MCF 10A (cell line): ENCODE measurements around the gene DOC2B. TPM values are rescaled to one million over a fixed set of nuclear protein-coding genes. Genes with fewer than 3 reads are reported as not detected.

Experiments
- BruUV-seq: library from RNA; stranded (reverse); fragments of 400-500 nt; replicated peaks from 2 replicates; lab custom pipeline; 2021; lab: Mats Ljungman, UMichigan
- CTCF ChIA-PET: fragments of 300-600 bp; sonication (Branson Sonifier 250); formaldehyde crosslinking; extraction: SDS; loops from one replicate; lab custom pipeline; 2021; ENCODE audit warnings: antibody characterized with exemption, inconsistent platforms; lab: Yijun Ruan, JAX
- POLR2A ChIA-PET: fragments of 300-600, 350-650 bp; sonication (Branson Sonifier 250); formaldehyde crosslinking; extraction: SDS; loops from one replicate; lab custom pipeline; 2020; ENCODE audit warnings: antibody characterized with exemption, inconsistent platforms; lab: Yijun Ruan, JAX
- DNase-seq: peaks from one replicate; pipeline ENCODE4 v3.0.0-alpha.2; 2018; ENCODE audit not compliant: unreplicated experiment
- H3K27ac Mint-ChIP-seq: one replicate; pipeline ENCODE4 v1.8.0; 2022; ENCODE audit warnings: mild to moderate bottlenecking, low read depth, mixed read lengths; ENCODE audit not compliant: unreplicated experiment
- H3K27me3 Mint-ChIP-seq: one replicate; pipeline ENCODE4 v1.8.0; 2022; ENCODE audit warnings: mixed read lengths; ENCODE audit not compliant: insufficient read depth, unreplicated experiment
- H3K36me3 Mint-ChIP-seq: one replicate; pipeline ENCODE4 v1.8.0; 2022; ENCODE audit warnings: mild to moderate bottlenecking, moderate library complexity, mixed read lengths; ENCODE audit not compliant: insufficient read depth, unreplicated experiment
- H3K4me1 Mint-ChIP-seq: one replicate; pipeline ENCODE4 v1.8.0; 2022; ENCODE audit warnings: mixed read lengths; ENCODE audit not compliant: insufficient read depth, unreplicated experiment
- H3K4me3 Mint-ChIP-seq: one replicate; pipeline ENCODE4 v1.8.0; 2022; ENCODE audit warnings: mild to moderate bottlenecking, moderate library complexity, mixed read lengths; ENCODE audit not compliant: unreplicated experiment
- H3K9me3 Mint-ChIP-seq: one replicate; pipeline ENCODE4 v1.8.0; 2022; ENCODE audit warnings: mixed read lengths; ENCODE audit not compliant: unreplicated experiment
- CTCF ChIP-seq: fragments of 200-600 bp; IDR thresholded peaks from one replicate; pipeline ENCODE4 v1.8.0; 2022; ENCODE audit warnings: antibody characterized with exemption, mild to moderate bottlenecking; ENCODE audit not compliant: unreplicated experiment
- intact Hi-C: fragments of 100-400 bp; cut with micrococcal nuclease; formaldehyde crosslinking; loops from 2 replicates; pipeline ENCODE4 v1.14.1; 2022
- total RNA-seq: library from RNA; stranded (reverse); gene quantifications from 2 replicates; pipeline ENCODE4 v1.2.3, GENCODE V29; 2022

The DOC2B gene
- total RNA-seq, 1 experiment from 2014 or later = not detected

GRCh38 chr17:228951-229708 lies 47.7 kb upstream of the DOC2B start:
- no peak for DNase-seq
- H3K4me1 Mint-ChIP-seq = no peaks in the 10 kb centered on the region
- intact Hi-C loops = no loop called here
- CTCF ChIA-PET = interaction anchor here (0.8 kb wide), 1 partner anchor 10 kb away, joined by 4 read pairs; no protein-coding TSS in a partner anchor
- no peak for TF ChIP-seq CTCF
- H3K4me3 Mint-ChIP-seq = no peak overlapping the region
- H3K27ac Mint-ChIP-seq = no peak overlapping the region
- H3K36me3 Mint-ChIP-seq = no peaks in the 10 kb centered on the region
- POLR2A ChIA-PET = no interaction called here
- no TSS peak for BruUV-seq
- no peaks in the 10 kb centered on the region for H3K9me3 Mint-ChIP-seq
- H3K27me3 Mint-ChIP-seq = peaks cover 11% of the 10 kb centered on the region

GRCh38 chr17:227946-228615 lies 46.6 kb upstream of the DOC2B start:
- TF ChIP-seq CTCF = no peak
- no TSS peak for BruUV-seq
- ChIA-PET CTCF (no interaction called here), POLR2A (no interaction called here)
- no peaks in the 10 kb centered on the region for H3K36me3 Mint-ChIP-seq
- peaks cover 11% of the 10 kb centered on the region for H3K27me3 Mint-ChIP-seq
- H3K4me3 Mint-ChIP-seq = no peak overlapping the region
- H3K27ac Mint-ChIP-seq = no peak overlapping the region
- no peaks in the 10 kb centered on the region for H3K4me1 Mint-ChIP-seq
- intact Hi-C loops = no loop called here
- no peak for DNase-seq
- no peaks in the 10 kb centered on the region for H3K9me3 Mint-ChIP-seq

- Mint-ChIP-seq H3K9me3 (no peaks in the 10 kb centered on the region), H3K36me3 (no peaks in the 10 kb centered on the region), H3K4me3 (no peak overlapping the region), H3K4me1 (no peaks in the 10 kb centered on the region), H3K27me3 (peaks cover 11% of the 10 kb centered on the region), H3K27ac (no peak overlapping the region)
- TF ChIP-seq CTCF = no peak
- no TSS peak for BruUV-seq
- ChIA-PET CTCF (interaction anchor here (0.7 kb wide), 1 partner anchor 114 kb away, joined by 3 read pairs; no protein-coding TSS in a partner anchor), POLR2A (no interaction called here)
- no peak for DNase-seq
- intact Hi-C loops = no loop called here
Observed at GRCh38 chr17:227078-227945, 45.9 kb upstream of the DOC2B start.
